NCI-H526 (cell line): ENCODE data around the gene NEURL1.
A peak's percentile ranks its signal among the peaks of the same experiment; 100 is the strongest.
"Not testable (repeated sequence)": the region's sequence is repeated elsewhere in the genome, so short reads cannot be mapped to it uniquely, and the experiment has no call there.

Experiments
- DNase-seq, 2 experiments: peaks; one replicate each; lab custom pipeline; 2025; lab: John Stamatoyannopoulos, UW

NEURL1 gene

DNA sequence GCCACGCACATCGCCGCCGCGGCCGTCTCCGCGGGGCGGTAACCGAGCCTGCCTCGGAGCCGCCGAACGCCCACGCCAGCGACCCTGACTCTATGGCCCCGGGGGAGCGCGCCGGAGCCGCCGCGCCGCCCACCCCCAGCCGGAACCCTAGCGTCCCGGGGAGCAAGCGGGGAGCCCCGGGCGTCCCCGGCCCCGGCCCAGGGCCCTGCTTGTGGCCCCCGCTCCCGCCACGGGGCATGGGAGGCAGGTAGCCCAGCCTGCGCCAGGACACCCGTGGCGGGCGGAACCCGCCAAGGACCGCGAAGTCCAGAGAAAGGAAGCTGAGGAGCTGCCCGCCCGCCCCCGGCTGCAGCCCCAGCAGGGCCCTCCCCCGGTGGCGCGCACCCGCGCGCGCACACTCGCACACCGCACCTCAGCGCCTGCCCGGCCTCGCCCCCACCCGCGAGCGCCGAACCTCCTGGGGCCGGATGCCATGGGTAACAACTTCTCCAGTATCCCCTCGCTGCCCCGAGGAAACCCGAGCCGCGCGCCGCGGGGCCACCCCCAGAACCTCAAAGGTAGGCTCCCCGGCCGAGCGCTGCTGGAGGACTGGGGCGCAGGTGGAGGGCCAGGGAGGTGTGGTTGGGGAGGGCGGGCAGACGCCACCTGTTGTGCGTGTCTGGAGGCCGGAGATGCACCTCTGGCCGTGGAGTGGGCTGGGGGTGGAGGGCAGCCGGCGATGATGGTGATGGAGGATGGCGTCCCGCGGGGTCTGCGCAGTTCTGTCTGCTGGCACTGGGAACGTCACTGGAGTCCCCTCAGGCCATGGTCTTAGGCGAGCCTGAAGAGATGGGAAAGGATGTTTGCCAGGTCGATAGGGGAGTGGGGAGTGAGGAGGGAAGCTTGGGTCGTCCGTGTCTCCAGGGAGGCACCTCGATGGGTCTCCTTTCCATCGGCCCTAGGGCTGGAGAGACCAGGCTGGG lies 692 bp downstream of the NEURL1 start:
- peak in 1 of 2 experiments; percentile 35 for DNase-seq

DNA sequence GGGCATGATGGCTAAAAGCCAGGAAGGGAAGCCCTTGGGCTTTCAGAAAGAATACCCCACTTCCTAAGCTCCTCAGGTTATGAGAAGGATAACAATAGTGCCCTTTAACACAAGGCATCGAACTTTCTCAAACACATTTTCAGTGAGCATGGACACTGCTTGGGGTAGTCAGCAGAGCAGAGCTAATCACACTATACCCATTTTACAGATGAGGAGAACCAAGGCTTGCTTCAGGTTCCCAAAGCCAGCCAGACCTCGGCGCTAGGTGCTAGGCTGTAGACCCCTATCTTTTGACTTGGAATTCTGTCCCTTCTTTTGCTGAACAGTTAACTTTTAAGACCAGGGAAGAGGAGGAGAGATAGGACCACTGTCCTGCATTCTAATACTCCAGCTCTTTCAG lies 1.8 kb downstream of the NEURL1 start:
- no peak for DNase-seq

DNA sequence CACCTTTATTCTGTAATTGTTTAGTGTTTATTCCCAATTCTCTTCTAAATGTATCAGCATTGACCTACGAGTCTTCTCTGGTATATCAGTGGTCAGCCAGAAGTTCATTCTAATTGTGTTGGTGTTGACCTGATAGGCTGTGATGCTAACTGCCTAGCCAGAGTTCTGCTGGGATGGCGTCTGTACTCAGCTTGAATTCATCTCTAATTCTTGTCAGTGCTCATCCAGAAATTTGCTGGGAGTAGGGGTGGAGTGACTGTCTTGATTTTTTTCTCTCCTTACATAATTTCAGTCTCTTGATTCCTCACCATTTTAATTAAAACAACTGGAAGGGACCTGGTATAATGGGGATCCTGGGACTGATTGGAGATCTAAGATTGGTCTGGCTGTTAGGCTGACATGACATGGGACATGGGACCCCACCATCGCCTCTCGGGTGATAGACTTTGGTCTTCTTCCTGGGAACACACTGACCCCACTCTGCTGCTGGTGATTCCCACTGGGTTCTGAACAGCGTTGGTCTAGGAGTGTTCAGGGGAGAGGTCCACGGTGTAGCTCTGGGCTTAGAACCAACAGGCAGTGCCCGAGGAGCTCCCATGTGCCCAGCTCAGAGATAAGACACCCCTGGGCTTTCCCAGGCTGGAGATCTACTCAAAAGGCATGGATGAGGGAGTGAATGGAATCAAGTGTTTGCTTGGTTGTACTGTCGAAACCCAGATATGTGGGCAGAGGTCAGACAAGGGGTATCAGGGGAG lies 3.8 kb downstream of the NEURL1 start:
- no peak for DNase-seq

DNA sequence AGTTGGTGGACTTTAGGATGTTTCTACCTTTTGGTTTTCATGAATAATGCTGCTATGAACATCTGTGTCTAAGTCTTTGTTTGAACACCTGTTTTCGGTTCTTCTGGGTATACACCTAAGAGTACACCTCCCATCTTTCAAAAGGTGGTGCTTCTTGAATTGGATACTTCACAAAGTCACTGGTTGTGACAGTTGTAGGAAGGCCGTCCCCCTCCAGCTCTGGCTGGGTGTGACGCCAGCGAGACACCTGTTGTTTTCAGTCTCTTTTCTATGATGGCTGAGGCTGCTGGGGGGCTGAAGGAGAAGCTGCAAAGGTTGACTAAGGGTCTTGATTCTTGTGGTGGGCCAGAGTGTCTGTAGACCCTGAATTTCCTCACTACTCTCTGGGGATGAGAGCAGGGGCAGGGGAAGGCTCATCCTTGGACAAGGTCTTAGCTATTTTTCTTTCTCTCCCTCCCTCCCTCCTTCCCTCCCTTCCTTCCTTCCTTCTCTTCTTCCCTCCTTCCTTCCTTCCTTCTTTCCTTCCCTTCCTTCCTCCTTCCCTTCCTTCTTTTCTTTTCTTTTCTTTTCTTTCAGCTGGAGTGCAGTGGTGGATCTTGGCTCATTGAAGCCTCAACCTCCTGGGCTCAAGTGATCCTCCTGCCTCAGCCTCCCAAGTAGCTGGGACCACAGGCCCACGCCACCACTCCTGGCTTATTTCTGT lies 5.6 kb downstream of the NEURL1 start:
- no peak for DNase-seq

DNA sequence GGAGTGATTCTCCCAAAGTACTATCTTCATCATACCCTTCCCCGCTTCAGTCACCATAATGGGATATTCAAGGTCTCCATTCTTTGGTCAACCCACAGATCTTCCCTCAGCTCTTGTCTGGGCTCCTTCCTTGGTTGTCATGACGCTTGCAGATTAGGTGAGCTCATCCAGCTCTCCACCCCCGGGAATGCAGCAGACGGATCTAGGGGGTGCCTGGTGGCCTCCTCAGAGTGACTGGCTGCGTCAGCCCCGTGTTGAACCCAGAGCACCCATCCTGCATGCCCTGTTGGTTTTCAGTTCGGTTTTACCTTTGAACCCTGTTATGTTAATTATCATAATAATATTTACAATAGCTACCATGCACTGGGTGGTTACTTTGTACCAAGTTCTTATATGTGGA lies 6.4 kb downstream of the NEURL1 start:
- DNase-seq: no peak

DNA sequence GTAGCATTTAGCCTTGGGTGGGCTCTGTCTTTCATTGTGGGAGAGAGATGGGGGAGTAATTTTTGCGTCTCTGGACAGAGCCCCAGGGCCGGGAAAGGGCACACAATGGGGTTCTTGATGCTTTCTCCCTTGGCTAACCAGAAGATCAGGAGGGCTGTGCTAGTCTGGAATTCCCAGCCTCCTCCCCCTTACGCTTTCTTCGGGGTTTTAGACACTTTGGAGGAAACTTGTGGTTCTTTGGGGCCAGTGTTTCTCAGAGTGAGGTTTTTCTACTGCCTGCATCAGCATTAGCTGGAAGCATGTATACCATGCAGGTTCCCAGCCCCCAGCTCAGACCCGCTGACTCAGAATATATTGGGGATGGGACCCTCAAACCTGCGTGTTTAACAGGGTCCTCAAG lies 7.0 kb downstream of the NEURL1 start:
- no peak for DNase-seq

DNA sequence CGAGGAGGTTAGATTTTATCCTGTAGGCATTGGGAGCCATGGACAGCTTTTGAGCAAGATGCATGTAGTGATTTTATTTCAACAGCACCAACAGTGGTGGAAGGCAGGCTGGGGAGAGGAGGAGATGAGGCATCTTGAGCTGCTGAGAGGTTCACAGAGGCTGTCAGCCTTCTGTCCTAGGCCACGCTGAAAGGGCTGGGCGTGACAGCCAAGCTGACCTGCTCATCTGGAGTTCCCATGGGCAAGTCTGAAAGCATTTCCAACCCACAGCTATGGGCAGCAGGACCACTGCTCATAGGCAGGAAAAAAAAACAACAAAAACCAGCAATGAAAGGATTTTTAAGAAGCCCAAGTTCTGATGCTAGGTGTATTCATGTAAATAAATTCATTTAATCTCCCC lies 7.7 kb downstream of the NEURL1 start:
- no peak for DNase-seq

DNA sequence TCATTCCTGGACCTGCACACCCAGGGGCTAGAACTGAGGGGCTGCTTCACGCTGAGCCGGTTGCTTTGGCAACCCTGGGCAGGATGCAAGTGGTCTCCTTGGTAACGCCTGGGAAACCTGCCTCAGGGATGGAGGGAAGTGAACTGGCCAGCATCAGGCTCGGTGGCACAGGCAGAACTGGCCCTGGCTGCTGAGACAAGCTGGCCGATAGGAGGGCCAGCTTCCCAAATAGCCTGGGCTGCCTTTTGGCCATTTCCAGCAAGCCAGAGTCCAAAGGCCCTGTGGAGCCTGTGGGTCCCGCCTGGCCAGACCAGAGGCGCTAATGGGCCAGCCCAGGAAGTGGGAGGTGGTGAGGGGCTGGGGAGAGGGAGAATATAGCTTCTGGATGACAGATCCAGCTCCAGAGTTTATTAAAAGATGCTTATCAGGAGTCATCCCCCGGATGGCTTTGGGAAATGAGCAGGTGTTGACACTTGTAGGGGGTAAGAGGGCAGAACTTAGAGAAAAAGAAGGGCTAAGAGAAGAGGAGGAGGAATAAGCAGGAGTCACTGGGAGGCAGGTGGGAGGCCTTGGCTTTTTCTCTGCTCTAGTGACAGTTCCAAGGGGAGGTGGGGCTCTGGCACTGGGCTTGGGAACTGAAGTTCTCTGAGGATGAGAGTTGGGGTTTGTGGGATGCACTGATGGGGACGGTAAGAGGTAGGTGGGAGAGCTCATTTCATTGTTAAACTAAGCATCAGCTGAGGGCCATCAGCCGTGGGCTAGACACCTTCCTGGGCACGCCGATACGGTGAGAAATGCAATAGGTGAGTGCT lies 9.6 kb downstream of the NEURL1 start:
- no peak for DNase-seq

DNA sequence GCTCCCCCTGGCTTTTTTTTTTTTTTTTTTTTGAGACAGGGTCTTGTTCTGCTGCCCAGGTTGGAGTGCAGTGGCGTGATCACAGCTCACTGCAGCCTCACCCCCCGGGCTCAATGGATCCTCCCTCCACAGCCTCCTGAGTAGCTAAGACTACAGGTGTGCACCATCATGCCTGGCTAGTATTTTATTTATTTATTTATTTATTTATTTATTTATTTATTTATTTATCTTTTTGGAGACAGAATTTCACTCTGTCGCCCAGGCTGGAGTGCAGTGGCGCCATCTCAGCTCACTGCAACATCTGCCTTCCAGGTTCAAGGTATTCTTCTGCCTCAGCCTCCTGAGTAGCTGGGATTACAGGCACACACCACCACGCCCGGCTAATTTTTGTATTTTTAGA lies 10.3 kb downstream of the NEURL1 start:
- not testable (repeated sequence) for DNase-seq

DNA sequence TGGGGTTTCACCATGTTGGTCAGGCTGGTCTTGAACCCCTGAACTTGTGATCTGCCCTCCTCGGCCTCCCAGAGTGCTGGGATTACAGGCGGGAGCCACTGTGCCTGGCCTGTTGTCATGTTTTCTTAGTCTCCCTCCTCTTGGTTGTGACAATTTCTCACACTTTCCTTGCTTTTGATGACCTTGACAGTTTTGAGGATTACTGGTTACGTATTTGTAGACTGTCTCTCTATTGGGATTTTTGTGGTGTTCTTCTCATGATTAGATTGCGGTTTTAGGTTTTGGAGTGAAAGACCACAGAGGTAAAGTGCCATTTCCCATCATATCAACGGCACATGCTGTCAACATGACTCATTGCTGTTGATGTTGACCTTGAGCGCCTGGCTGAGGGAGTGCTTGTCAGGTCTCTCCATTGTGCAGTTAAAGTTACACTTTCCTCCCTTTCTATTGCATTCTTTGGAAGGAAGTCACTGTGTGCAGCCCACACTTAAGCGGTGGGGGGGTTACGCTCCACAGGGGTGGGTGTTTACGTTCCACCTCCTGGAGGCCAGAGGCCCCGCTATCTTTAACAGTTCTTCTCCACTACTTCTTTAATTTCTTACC lies 10.8 kb downstream of the NEURL1 start:
- no peak for DNase-seq

DNA sequence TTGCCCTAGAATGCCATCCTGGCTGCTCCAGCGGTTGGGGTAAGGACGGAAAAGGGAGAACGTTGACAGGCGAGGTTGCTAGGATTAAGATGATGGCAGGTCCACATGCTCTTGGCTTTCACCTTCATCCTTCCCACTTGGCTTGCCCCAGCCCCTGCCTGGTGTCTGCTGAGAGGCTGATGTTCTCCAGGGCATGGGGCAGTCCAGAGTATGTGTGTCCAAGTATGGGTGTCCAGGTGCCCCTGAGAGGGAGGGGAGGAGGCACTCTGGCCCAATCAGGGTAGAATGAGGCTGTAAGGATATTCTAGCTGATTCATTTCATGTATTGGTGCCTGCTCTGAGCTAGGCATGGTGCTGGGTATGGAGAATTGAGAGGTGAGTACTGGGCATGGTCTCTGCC lies 12.6 kb downstream of the NEURL1 start:
- no peak for DNase-seq

DNA sequence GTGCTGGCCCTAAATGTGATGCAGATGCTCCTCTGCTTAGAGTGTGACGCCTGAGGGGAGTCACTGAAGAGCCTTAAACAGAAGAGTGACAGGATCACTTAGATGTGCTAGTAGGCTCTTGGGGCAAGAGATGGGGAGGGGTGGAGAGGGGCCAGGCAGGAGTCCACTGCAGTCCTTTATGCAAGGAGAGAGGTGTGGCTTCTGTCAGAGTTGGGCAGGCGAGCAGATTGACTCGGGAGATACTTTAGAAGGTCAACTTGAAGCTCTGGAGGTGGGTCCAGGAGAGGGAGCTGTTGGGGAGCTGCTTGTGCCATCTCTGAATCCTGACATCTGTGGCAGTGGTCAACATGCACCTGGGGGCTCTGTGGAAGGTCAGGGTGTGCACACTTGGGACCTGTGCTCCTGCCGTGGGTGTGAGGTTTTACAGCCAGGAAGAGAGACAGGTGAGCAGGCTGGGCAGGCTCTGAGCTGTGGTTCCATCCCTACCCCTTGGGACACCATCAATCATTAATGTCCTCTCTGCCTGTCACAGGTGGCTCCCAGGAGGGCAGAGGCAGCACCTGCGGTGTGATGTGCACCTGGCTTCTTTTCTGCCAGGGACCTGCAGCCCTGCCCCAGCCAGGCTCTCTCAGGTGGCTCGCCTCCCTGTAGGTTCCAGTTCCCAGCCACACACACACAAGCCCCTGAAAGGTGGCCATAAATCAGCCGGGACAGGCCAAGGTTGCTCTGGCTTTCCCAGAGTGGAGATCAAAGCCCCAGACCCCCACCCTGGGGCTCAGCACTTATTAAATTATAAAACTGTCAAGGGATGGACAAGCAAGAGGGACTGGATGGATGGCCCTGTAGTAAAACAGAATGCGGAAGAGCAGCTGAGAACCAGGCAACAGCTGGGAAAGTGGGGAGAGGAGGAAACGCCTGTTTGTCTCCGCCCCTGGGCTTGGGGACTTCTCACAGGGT lies 14.0 kb downstream of the NEURL1 start:
- peak; percentile 80 to 92 for DNase-seq

DNA sequence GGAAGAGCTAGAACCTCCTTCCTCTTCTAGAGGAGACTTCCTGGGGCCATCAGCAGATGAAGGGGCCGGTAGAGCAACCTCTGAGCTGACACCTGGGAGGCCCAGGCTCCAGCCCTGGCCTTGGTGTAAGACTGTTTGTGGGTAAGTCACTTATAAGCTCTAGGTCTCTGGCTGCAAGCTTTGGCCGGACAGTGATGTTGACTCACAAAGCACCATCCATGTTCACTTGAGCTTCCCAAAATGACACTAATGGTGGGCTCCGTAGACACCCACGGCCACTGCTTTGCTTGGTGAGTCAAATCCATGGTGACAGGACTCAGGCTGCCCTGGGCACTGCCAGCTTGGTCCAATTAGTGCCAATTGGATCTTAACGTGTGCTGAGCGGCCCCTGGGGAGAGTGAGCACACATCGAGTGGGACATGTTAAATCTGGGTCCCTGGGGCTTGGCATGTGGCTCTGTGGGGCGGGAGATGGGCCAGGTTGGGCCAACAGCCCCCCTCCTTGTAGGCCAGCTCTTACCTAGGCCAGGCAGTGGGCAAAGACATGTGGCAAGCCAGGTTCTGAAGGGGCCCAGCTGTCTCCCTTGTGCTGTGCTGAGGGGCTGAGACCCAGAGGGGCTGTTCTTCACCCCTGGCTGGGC lies 16.7 kb downstream of the NEURL1 start:
- no peak for DNase-seq

DNA sequence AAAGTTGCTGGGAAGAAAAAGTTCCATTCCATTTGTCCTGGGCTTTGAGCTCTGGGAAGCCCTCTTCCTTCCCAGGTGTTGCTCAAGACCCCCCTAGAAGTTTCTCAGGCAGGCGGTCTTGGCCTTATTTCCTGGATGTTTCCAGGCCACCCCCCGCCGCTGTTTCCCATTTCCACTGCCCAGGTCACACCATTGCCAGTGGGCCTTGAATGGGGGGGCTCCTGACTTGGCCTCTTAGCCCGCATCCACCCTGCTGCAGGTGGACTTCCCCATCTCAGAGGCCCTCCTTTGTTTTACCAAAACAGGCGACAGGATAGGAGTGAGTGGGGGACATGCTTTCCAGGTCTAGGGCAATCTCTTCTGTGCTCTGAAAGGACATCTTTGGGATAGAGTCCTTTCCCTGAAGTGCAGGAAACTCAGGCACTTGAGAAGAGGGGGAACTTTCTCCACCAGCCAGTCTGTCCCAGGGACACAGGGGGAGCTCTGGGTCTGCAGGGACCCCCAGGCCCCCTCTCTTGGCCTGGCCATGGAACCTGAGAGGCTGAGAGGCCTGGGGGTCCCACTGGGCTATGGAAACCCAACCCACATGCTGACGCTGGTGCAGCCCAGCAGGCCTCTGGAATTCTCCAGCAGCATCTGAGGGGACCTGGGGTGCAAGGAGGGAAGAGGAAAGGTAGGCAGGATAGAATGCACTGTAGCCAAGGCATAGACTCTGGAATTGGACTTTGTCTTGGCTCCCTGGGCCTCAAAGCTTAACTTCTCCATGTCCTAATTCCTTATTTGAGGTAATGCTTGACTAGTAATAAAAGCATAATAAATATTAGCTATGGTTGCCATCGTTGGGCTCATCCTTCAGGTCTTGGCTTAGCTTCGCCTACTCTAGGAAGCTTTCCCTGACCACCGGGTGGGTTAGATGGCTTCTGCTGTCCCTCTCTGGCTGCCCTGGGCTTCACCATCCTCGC lies 17.6 kb downstream of the NEURL1 start:
- DNase-seq: no peak

DNA sequence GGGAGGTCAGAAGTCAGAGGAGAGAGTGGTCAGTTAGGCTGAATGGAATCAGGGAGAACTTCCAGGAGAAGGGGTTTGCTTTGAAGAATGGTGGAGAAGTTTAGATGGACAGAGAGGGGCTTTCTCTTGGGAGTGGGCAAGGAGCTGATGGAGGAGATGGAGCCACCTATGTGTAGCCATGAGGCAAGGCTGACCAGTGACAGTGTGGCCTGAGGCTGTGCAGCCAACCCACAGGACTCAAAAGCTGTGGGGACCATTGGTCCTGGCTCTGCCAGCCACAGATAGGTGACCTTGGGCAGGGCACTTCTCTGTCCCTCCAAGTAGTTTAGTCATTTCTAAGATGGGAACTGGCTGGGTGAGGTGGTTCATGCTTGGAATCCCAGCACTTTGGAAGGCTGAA lies 18.7 kb downstream of the NEURL1 start:
- no peak for DNase-seq

DNA sequence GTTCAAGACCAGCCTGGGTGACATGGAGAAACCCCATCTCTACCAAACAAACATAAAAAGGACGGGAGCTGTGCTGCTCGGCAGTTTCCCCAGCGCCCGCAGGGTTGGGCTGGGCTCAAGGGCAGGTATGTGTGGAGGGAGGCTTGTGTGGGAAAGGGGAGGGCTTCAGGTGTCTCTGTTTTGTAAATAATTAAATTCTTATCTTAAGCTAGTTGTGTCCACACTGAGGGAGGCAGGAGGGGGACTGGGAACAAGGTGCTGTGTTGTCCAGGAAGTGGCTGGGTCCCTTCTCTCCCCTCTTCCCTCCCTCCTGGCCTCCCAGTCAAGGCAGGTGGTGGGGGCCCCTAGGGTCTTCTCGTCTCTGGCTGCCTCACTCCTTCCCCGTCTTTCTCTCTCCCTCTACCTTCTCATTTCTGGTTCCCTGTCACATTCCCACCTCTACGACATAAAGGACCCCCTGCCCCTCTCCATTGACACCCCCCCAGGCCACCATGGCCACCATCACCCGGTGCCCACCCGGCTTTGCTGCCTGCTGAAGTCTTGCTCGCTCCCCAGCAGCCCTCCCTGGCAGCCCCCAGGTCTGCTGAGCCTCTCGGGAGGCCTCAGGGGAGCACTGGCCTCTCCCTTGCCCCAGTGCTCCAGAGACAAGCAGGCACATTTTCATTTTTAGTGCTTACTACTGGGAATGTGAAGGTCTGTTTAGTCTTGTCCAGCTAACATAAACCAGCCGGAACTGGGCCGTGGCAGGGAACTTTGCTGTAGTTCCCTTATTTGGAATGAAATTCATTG lies 19.3 kb downstream of the NEURL1 start:
- peak in 1 of 2 experiments; percentile 15 for DNase-seq

DNA sequence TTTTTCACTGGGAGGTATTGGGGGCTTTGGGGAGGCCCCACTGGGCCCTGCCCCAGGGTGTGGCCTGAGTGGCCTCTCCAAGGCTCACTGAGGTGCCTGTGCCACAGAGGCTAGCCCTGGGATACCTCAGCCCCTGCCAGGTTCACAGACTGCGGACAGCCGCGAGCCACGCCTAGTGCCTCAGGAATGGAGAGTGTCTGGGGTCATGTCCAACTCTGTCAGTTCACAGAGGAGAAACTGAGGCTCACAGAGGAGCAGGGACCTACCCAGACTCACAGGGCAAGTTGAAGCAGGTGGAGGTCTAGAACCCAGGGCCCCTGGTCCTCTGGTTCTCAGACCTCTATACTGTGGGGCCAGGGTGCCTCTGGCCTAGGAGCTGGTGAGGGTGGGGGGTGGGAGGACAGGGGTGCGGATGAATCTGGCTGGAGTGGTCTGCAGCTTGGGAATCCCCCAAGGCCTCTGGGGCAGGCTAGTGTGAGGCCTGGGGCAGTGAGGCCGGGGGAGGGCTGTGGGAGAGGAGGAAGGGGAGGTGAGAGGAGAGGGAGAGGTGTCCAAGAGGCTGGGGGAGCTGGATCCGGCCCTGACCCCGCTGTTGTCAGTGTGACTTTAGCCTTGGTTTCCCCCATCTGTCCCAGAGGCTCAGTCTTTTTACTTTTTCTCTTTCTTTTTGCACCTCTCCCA lies 20.0 kb downstream of the NEURL1 start:
- no peak for DNase-seq
